Measurements from ENCODE around the gene CFAP61. TPM values are rescaled to one million over a fixed set of nuclear protein-coding genes. Genes with fewer than 3 reads are reported as not detected.

CFAP61 gene
- total RNA-seq, 4 donors from 2014 or later: 0.34 to 1.6 (median 1.1) TPM

- WGBS, 2 donors: 74 to 84% methylated on average over 1 of the region's 1 CpG
- no peaks in the 10 kb centered on the region for H3K36me3 ChIP-seq
- H3K4me3 ChIP-seq (replicated peaks in 1 of 3): no peak overlapping the region
- no peaks in the 10 kb centered on the region for H3K27me3 ChIP-seq
- TF ChIP-seq CTCF (IDR thresholded peaks at IDR 0.05): no peak
- TF ChIP-seq POLR2A (IDR thresholded peaks at IDR 0.05): no peak
- H3K4me1 ChIP-seq: no peaks in the 10 kb centered on the region
- DNase-seq: no peak
- H3K9me3 ChIP-seq: no peaks in the 10 kb centered on the region
- intact Hi-C loops (cut with DNase I): no loop called here
- no peak overlapping the region for H3K27ac ChIP-seq
Measured at GRCh38 chr20:20136313-20136712, 84.0 kb downstream of the CFAP61 start.

- H3K9me3 ChIP-seq: no peaks in the 10 kb centered on the region
- no peak for DNase-seq
- H3K4me3 ChIP-seq (replicated peaks in 1 of 3): no peak overlapping the region
- TF ChIP-seq CTCF (IDR thresholded peaks at IDR 0.05): no peak
- no peak for TF ChIP-seq POLR2A (IDR thresholded peaks at IDR 0.05)
- H3K27me3 ChIP-seq: no peaks in the 10 kb centered on the region
- WGBS, 2 donors: 88 to 96% methylated on average over 4 to 5 of the region's 5 CpGs
- intact Hi-C loops (cut with DNase I): no loop called here
- H3K4me1 ChIP-seq: no peaks in the 10 kb centered on the region
- no peak overlapping the region for H3K27ac ChIP-seq
- H3K36me3 ChIP-seq: no peaks in the 10 kb centered on the region
Measured at GRCh38 chr20:20137851-20138250, 85.5 kb downstream of the CFAP61 start.

GRCh38 chr20:20138301-20139064 lies 86.2 kb downstream of the CFAP61 start:
- WGBS, 2 donors: 71 to 82% methylated on average over 3 to 4 of the region's 4 CpGs
- intact Hi-C loops (cut with DNase I): no loop called here
- Histone ChIP-seq H3K27me3 (no peaks in the 10 kb centered on the region), H3K4me1 (no peaks in the 10 kb centered on the region), H3K36me3 (no peaks in the 10 kb centered on the region), H3K4me3 (replicated peaks in 1 of 3) (no peak overlapping the region), H3K9me3 (no peaks in the 10 kb centered on the region), H3K27ac (no peak overlapping the region)
- no peak for DNase-seq
- TF ChIP-seq CTCF (IDR thresholded peaks at IDR 0.05) (no peak), POLR2A (IDR thresholded peaks at IDR 0.05) (no peak)

GRCh38 chr20:20139403-20139802 lies 87.1 kb downstream of the CFAP61 start:
- no peak for DNase-seq
- H3K27ac ChIP-seq: no peak overlapping the region
- H3K27me3 ChIP-seq: no peaks in the 10 kb centered on the region
- TF ChIP-seq POLR2A (IDR thresholded peaks at IDR 0.05): no peak
- no peak for TF ChIP-seq CTCF (IDR thresholded peaks at IDR 0.05)
- WGBS, 2 donors: 78 to 81% methylated on average over 5 of the region's 5 CpGs
- intact Hi-C loops (cut with DNase I): no loop called here
- no peaks in the 10 kb centered on the region for H3K36me3 ChIP-seq
- H3K4me3 ChIP-seq (replicated peaks in 1 of 3): no peak overlapping the region
- no peaks in the 10 kb centered on the region for H3K4me1 ChIP-seq
- H3K9me3 ChIP-seq: no peaks in the 10 kb centered on the region

GRCh38 chr20:20143165-20143564 lies 90.8 kb downstream of the CFAP61 start:
- Histone ChIP-seq H3K4me3 (replicated peaks in 1 of 3) (no peak overlapping the region), H3K27ac (no peak overlapping the region), H3K9me3 (no peaks in the 10 kb centered on the region), H3K36me3 (no peaks in the 10 kb centered on the region), H3K27me3 (no peaks in the 10 kb centered on the region), H3K4me1 (no peaks in the 10 kb centered on the region)
- no peak for TF ChIP-seq CTCF (IDR thresholded peaks at IDR 0.05)
- no peak for TF ChIP-seq POLR2A (IDR thresholded peaks at IDR 0.05)
- WGBS, 2 donors: 64 to 69% methylated on average over 2 of the region's 2 CpGs
- DNase-seq: no peak
- intact Hi-C loops (cut with DNase I): no loop called here

Measured in thyroid gland (tissue), 4 donors.